Heart left ventricle (tissue), 13 donors: ENCODE results near the gene MORF4L2.
"Not testable (repeated sequence)": the region's sequence is repeated elsewhere in the genome, so short reads cannot be mapped to it uniquely, and the experiment has no call there.

Experiments used
- POLR2A ChIP-seq, 2 donors: fragments of 450-650 bp; IDR thresholded peaks; one replicate each; pipeline ENCODE4 v1.6.1; 2017; ENCODE audit warnings: antibody characterized with exemption in 2 of 2, mild to moderate bottlenecking in 2 of 2, moderate library complexity in 2 of 2
- TF ChIP-seq, protein P1 (sequence below), 12 donors: fragments of 200-600 bp; sonication (generic) in 4 of 12; IDR thresholded peaks; one replicate each; pipeline versions ENCODE4 v1.5.0 to v1.8.0; 2018 to 2022; ENCODE audit warnings: antibody characterized with exemption in 12 of 12, mild to moderate bottlenecking in 5 of 12
- donor health status: ischemic (EF 13 %, LVEDD 7.1; RV severe dilation, severe dysfunction).
- donor health status: DM: no; HTN: yes; CAD: no.
- donor health status: DM: no; HTN: no; CAD: no.
- donor health status: ischemic (EF 25% LVEDD 6.9; RV normal size, moderate dysfunction).
- donor health status: ischemic (EF 25% LVEDD 5.7; RV mildly dilated, moderate dysfunction).
- donor health status: ischemic (EF 35%, LVEDD 5.7; RV mildly dilated, moderate dysfunction).
- donor health status: nonischemic (EF 11% LVEDD 7.7; RV severe dilation, severe dysfunction).
- donor health status: DM: yes; HTN: yes; CAD: no.
- donor health status: PGD.
- donor health status: ischemic (EF 29% LVEDD 5.4; RV normal size, mild dysfunction).
- donor health status: nonischemic (EF 23%, LVEDD 6.1; RV moderate dilation, normal function).

GRCh38 chrX:103655230-103656000 is 31.1 kb downstream of the MORF4L2 start:
- TF ChIP-seq, protein P1, sequence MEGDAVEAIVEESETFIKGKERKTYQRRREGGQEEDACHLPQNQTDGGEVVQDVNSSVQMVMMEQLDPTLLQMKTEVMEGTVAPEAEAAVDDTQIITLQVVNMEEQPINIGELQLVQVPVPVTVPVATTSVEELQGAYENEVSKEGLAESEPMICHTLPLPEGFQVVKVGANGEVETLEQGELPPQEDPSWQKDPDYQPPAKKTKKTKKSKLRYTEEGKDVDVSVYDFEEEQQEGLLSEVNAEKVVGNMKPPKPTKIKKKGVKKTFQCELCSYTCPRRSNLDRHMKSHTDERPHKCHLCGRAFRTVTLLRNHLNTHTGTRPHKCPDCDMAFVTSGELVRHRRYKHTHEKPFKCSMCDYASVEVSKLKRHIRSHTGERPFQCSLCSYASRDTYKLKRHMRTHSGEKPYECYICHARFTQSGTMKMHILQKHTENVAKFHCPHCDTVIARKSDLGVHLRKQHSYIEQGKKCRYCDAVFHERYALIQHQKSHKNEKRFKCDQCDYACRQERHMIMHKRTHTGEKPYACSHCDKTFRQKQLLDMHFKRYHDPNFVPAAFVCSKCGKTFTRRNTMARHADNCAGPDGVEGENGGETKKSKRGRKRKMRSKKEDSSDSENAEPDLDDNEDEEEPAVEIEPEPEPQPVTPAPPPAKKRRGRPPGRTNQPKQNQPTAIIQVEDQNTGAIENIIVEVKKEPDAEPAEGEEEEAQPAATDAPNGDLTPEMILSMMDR (IDR thresholded peaks at IDR 0.05): not testable (repeated sequence)
- TF ChIP-seq POLR2A (IDR thresholded peaks at IDR 0.05): not testable (repeated sequence)
